ENCODE measurements around the gene TRAPPC5.

Gene TRAPPC5

DNA sequence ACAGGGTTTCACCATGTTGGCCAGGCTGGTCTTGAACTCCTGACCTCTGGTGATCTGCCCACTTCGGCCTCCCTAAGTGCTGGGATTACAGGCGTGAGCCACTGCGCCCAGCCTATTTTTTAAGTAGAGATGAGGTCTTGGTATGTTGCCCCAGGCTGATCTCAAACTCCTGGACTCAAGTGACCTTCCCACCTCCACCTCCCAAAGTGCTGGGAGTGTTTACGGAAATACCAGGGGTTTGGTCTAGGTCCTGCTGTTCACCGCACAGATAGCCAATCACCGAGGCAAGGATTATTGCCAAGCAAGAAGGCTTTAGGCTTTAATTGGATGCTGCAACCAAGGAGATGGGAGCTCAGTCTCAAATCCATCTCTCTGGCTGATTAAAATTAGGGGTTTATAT, 39.7 kb downstream of the TRAPPC5 start:
- no peak overlapping the region for H3K4me3 ChIP-seq (replicated peaks; ENCODE audit: low read depth, low read length)
- TF ChIP-seq, protein P1, sequence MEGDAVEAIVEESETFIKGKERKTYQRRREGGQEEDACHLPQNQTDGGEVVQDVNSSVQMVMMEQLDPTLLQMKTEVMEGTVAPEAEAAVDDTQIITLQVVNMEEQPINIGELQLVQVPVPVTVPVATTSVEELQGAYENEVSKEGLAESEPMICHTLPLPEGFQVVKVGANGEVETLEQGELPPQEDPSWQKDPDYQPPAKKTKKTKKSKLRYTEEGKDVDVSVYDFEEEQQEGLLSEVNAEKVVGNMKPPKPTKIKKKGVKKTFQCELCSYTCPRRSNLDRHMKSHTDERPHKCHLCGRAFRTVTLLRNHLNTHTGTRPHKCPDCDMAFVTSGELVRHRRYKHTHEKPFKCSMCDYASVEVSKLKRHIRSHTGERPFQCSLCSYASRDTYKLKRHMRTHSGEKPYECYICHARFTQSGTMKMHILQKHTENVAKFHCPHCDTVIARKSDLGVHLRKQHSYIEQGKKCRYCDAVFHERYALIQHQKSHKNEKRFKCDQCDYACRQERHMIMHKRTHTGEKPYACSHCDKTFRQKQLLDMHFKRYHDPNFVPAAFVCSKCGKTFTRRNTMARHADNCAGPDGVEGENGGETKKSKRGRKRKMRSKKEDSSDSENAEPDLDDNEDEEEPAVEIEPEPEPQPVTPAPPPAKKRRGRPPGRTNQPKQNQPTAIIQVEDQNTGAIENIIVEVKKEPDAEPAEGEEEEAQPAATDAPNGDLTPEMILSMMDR (IDR thresholded peaks at IDR 0.05; ENCODE audit: low read length, missing control alignments), result no peak
- no peak for DNase-seq (ENCODE audit: low read depth)

DNA sequence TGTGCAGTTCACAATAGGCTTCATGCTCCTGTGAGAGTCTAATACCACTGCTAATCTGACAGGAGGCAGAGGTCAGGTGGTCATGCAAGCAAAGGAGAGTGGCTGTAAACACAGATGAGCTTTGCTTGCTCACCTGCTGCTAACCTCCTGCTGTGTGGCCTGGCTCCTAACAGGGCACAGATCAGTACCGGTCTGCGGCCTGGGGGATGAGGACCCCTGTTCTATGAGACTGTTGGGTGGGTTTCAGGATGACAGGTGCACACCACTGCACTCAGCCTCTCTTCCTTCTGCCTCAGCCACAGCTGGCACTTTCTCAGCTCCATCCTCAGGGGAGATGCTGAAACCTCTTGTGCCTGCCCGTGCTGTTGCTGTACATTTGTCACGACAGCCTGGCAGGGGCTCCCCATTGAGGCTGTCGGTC, 41.6 kb downstream of the TRAPPC5 start:
- no peak overlapping the region for H3K4me3 ChIP-seq (replicated peaks; ENCODE audit: low read depth, low read length)
- DNase-seq (ENCODE audit: low read depth), result no peak

DNA sequence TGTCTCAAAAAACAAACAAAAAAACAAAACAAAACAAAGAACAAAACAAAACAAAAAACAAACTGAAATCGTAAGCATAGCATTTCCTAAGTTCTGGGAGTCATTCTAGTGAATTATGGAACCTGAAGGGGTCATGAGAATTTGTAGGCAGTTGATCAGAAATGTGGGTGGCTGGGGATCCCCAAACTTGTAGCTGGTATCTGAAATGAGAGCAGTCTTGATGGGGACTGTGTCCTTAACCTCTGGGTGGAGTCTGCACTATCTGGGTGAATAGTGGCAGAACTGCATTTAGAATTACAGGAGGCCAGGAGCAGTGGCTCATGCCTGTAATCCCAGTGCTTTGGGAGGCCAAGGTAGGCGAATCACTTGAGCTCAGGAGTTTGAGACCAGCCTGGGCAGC, 45.2 kb downstream of the TRAPPC5 start:
- TF ChIP-seq, protein P1 (IDR thresholded peaks at IDR 0.05; ENCODE audit: low read length, missing control alignments), result no peak
- no peak for DNase-seq (ENCODE audit: low read depth)
- H3K4me3 ChIP-seq (replicated peaks; ENCODE audit: low read depth, low read length), result no peak overlapping the region

More for the DNA sequence above, 41.6 kb downstream of the TRAPPC5 start:
- TF ChIP-seq, protein P1 (IDR thresholded peaks at IDR 0.05; ENCODE audit: low read length, missing control alignments), result no peak

DNA sequence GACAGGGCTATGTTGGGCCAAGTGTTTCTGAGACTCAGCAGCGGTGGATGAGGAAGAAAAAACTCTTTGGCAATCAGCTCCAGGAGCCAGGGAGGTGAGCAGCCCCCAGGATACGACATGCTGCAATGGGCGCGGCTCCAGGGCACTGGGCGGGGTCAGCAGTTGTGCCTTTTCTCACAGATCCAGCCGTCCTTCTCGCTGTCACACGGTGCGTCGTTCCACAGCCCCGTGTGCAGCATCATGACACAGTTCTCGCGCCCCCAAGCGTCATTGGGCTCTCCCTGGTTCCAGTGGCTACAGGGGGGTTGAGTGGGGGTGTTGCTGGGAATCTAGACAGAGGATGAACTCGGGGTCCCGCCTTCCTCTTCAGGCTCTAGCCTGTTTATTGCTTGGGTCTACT, 48.6 kb downstream of the TRAPPC5 start:
- TF ChIP-seq, protein P1 (IDR thresholded peaks at IDR 0.05; ENCODE audit: low read length, missing control alignments), result no peak
- H3K4me3 ChIP-seq (replicated peaks; ENCODE audit: low read depth, low read length), result no peak overlapping the region
- no peak for DNase-seq (ENCODE audit: low read depth)

DNA sequence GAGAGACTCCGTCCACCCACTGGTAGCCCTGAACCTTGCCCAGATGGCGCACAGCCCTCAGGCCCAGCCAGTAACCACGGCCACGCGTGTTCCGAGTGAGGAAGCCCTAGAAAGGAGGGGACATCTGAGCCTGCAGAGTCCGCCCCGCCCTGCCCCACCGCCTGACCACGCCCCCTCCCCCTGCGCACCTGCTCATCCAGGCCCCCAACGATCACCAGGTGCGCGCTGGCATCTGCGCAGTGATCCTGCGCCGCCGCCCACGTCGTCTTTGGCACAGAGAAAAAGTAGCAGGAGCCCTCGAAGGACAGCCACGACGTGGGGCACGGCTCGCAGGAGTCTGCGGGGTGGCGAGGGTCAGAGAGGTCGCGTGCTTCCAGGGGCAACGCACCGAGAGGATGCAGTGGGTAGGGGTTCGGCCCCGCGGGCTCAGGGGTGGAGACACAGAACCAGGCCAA, 49.2 kb downstream of the TRAPPC5 start:
- DNase-seq (ENCODE audit: low read depth), result no peak
- TF ChIP-seq, protein P1 (IDR thresholded peaks at IDR 0.05; ENCODE audit: low read length, missing control alignments), result no peak
- no peak overlapping the region for H3K4me3 ChIP-seq (replicated peaks; ENCODE audit: low read depth, low read length)

DNA sequence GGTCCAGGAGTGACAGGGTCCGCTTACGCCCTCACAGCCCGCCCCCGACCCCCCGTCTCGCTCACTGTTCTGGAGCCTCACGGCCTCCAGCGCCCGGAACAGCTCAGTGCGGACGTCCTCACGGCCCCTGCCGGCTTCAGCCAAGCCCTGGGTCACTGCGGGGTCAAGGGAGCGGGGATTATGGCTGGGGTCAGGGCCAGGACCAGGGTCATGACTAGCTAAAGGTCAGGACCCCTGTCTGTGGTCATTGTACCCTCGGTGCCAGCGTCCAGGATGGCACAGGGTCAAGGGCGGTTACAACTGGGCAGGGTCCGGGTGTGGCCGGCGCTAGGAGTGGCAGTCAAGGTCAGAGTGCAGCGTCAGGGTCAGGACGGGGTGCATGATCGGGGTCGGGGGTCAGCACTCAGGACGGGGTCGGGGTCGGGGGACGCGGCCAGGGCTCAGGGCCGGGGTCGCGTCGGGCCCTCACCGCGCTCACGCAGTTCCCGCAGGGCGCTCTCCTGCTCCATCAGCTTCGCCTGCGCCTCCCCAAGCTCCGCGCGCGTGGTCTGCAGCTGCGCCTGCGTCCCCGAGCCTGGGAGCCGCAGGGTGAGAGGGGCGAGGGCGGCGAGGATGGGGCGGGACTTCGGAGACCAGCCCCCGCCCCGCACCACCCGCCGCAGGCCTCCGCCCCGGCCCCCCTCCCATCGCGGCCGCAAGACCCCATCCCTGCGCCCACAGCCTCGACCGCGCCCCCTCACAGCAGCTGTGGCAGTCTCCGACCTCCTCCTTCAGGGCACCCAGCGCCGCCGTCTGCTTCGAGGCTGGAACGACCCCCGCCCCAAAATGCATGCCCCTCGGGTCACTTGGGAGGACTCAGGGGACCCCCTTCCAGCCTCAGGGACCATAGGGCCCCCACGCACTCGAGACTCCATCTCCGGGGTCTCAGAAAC, 49.9 kb downstream of the TRAPPC5 start:
- H3K4me3 ChIP-seq (replicated peaks; ENCODE audit: low read depth, low read length), result no peak overlapping the region
- TF ChIP-seq, protein P1 (IDR thresholded peaks at IDR 0.05; ENCODE audit: low read length, missing control alignments), result no peak
- DNase-seq (ENCODE audit: low read depth), result no peak

Measured in fibroblast of pulmonary artery (primary cell).